Measurements from ENCODE around the gene ARRDC4. TPM values are rescaled to one million over a fixed set of nuclear protein-coding genes. Genes with fewer than 3 reads are reported as not detected.

Gene ARRDC4
- total and polyA plus RNA-seq, 2 of the 4 experiments (the other 2 are of a cell fraction): 5.3 to 9.1 TPM

DNA sequence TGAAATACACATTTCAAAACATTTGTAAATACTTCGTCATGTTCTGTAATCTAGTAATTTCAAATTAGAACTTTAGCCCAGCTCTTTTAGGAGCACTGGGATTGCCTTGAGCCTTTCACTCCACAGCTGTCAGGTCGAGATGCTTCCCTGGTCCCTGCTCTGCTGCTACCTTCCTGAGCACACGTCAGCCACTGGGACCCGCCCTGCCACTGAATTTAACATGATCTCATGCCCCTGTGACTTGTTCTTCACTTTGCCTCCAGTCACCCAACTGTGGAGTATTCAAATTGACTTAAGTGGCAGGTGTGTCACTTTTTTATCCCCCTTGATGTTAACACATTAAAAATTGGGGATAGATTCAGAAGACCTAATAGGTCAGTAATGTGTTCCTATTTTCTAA lies 3.3 kb downstream of the ARRDC4 start:
- Histone ChIP-seq H2BK5ac (ENCODE audit: low read depth, low read length, poor library complexity, severe bottlenecking) (no peak overlapping the region), H3K9me1 (ENCODE audit: insufficient read depth, low read length) (no peaks in the 10 kb centered on the region), H3K4ac (ENCODE audit: low read depth, low read length) (no peak overlapping the region), H3K18ac (ENCODE audit: low read depth, low read length) (no peak overlapping the region), H2BK120ac (ENCODE audit: low read depth, low read length) (no peak overlapping the region), H2BK20ac (ENCODE audit: low read depth, low read length) (no peak overlapping the region), H3K23ac (ENCODE audit: low read depth, low read length) (no peak overlapping the region), H3K79me1 (ENCODE audit: low read depth in 1 of 2, low read length in 2 of 2) (peaks cover 0 to 10% of the 10 kb centered on the region in 2 experiments; a peak in 1 of 4 replicates), H3K14ac (replicated peaks; ENCODE audit: low read depth, low read length) (no peak overlapping the region), H3K9ac (ENCODE audit: low read depth, low read length) (no peak overlapping the region), H3K27ac (ENCODE audit: insufficient read depth, low read length) (no peak overlapping the region), H3K9me3 (ENCODE audit: control insufficient read depth, insufficient read depth, low read length) (no peaks in the 10 kb centered on the region), H3K27me3 (ENCODE audit: control insufficient read depth, insufficient read depth, low read length) (no peaks in the 10 kb centered on the region), H4K20me1 (ENCODE audit: insufficient read depth, low read length) (no peaks in the 10 kb centered on the region), H2AK5ac (ENCODE audit: low read depth, low read length) (no peak overlapping the region), H3K4me2 (ENCODE audit: low read depth, low read length) (no peak overlapping the region), H2BK15ac (ENCODE audit: low read depth, low read length) (no peak overlapping the region), H3K56ac (ENCODE audit: extremely low read depth, insufficient read depth, low read length) (no peak overlapping the region), H4K91ac (ENCODE audit: insufficient read depth, low read depth, low read length) (no peak overlapping the region), H3K36me3 (ENCODE audit: control insufficient read depth, insufficient read depth, low read length) (no peaks in the 10 kb centered on the region), H4K8ac (ENCODE audit: low read depth in 2 of 2, low read length in 2 of 2) (no peak overlapping the region), H2AK9ac (replicated peaks; ENCODE audit: low read depth, low read length, poor library complexity) (no peak overlapping the region), H4K5ac (ENCODE audit: low read depth, low read length) (no peak overlapping the region), H3K4me3 (ENCODE audit: insufficient read depth, low read depth, low read length) (no peak overlapping the region), H2AFZ (replicated peaks; ENCODE audit: low read length, poor library complexity) (no peak overlapping the region), H3K4me1 (ENCODE audit: control insufficient read depth, insufficient read depth, low read length) (peaks cover 5% of the 10 kb centered on the region)
- DNase-seq (no peak), ATAC-seq (ENCODE audit: low read depth) (no peak)
- WGBS, 2 experiments (ENCODE audit: extremely low coverage in 2 of 2, insufficient read length in 1 of 2): 83% methylated on average over 1 of the region's 4 CpGs; no CpG with 5 or more reads in 1 of the 2 experiments
- POLR2A ChIA-PET (ENCODE audit: unreplicated experiment): no interaction called here
- no TSS peak for BruUV-seq (replicated peaks)
- intact Hi-C loops (cut with micrococcal nuclease) (no loop called here), dilution Hi-C loops (cut with HindIII; ENCODE audit: low sequenced_read_pairs, unreplicated experiment) (no loop called here), in situ Hi-C loops (cut with MboI; ENCODE audit: low sequenced_read_pairs) (no loop called here)
- CTCF ChIA-PET: no interaction called here
- TF ChIP-seq RCOR1 (IDR thresholded peaks at IDR 0.05; ENCODE audit: insufficient replicate concordance, low read length) (no peak), RFX5 (IDR thresholded peaks at IDR 0.05; ENCODE audit: low read depth, low read length) (no peak), POLR2A (IDR thresholded peaks at IDR 0.05; ENCODE audit: low read depth, low read length) (no peak), CEBPB (IDR thresholded peaks at IDR 0.05; ENCODE audit: low read depth, low read length) (no peak), BHLHE40 (IDR thresholded peaks at IDR 0.05; ENCODE audit: low read depth, low read length) (no peak), RAD21 (IDR thresholded peaks at IDR 0.05; ENCODE audit: low read length) (no peak), MAZ (IDR thresholded peaks at IDR 0.05; ENCODE audit: borderline replicate concordance, low read depth, low read length) (no peak), NFE2L2 (IDR thresholded peaks at IDR 0.05; ENCODE audit: low read depth, low read length) (no peak), CHD1 (IDR thresholded peaks at IDR 0.05; ENCODE audit: low read depth, low read length) (no peak), MAFK (IDR thresholded peaks at IDR 0.05; ENCODE audit: low read depth, low read length) (no peak), FOS (IDR thresholded peaks at IDR 0.05; ENCODE audit: low read depth, low read length) (no peak), SMC3 (IDR thresholded peaks at IDR 0.05; ENCODE audit: low read depth, low read length) (no peak)
- TF ChIP-seq, protein P1, sequence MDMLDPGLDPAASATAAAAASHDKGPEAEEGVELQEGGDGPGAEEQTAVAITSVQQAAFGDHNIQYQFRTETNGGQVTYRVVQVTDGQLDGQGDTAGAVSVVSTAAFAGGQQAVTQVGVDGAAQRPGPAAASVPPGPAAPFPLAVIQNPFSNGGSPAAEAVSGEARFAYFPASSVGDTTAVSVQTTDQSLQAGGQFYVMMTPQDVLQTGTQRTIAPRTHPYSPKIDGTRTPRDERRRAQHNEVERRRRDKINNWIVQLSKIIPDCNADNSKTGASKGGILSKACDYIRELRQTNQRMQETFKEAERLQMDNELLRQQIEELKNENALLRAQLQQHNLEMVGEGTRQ (IDR thresholded peaks at IDR 0.05; ENCODE audit: low read depth, low read length): no peak
- TF ChIP-seq, protein P2, sequence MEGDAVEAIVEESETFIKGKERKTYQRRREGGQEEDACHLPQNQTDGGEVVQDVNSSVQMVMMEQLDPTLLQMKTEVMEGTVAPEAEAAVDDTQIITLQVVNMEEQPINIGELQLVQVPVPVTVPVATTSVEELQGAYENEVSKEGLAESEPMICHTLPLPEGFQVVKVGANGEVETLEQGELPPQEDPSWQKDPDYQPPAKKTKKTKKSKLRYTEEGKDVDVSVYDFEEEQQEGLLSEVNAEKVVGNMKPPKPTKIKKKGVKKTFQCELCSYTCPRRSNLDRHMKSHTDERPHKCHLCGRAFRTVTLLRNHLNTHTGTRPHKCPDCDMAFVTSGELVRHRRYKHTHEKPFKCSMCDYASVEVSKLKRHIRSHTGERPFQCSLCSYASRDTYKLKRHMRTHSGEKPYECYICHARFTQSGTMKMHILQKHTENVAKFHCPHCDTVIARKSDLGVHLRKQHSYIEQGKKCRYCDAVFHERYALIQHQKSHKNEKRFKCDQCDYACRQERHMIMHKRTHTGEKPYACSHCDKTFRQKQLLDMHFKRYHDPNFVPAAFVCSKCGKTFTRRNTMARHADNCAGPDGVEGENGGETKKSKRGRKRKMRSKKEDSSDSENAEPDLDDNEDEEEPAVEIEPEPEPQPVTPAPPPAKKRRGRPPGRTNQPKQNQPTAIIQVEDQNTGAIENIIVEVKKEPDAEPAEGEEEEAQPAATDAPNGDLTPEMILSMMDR (conservative IDR thresholded peaks at IDR 0.05; ENCODE audit: low read depth, low read length): no peak
- TF ChIP-seq, protein P3, sequence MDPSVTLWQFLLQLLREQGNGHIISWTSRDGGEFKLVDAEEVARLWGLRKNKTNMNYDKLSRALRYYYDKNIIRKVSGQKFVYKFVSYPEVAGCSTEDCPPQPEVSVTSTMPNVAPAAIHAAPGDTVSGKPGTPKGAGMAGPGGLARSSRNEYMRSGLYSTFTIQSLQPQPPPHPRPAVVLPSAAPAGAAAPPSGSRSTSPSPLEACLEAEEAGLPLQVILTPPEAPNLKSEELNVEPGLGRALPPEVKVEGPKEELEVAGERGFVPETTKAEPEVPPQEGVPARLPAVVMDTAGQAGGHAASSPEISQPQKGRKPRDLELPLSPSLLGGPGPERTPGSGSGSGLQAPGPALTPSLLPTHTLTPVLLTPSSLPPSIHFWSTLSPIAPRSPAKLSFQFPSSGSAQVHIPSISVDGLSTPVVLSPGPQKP (IDR thresholded peaks at IDR 0.05; ENCODE audit: borderline replicate concordance, low read depth, low read length): no peak

Measured in IMR-90 (cell line).